CD4-positive, alpha-beta T cell treated with Interleukin-17A for 4 hours (primary cell): ENCODE measurements around the gene ODC1.
"Not testable (repeated sequence)": the region's sequence is repeated elsewhere in the genome, so short reads cannot be mapped to it uniquely, and the experiment has no call there.

Source experiments
- DNase-seq: peaks from one replicate; pipeline ENCODE4 v3.0.0-alpha.2; 2020; ENCODE audit warnings: mixed read lengths

The ODC1 gene

GRCh38 chr2:10447895-10448575 lies at the start of gene ODC1:
ODC1 (minus strand) TSS chr2:10448327; CDS start chr2:10445032, 3,295 bp downstream.
- DNase-seq, result peak; percentile 99

- DNase-seq, result peak; percentile 72
These were observed 49.7 kb upstream of the ODC1 start for GRCh38 chr2:10497797-10498251.

GRCh38 chr2:10495988-10496313 lies 47.8 kb upstream of the ODC1 start:
- DNase-seq, result no peak

GRCh38 chr2:10495311-10495987 lies 47.3 kb upstream of the ODC1 start:
- DNase-seq, result no peak

- no peak for DNase-seq
These were observed 46.4 kb upstream of the ODC1 start for GRCh38 chr2:10494351-10495066.

- DNase-seq, result peak; percentile 80
These were observed 45.6 kb upstream of the ODC1 start for GRCh38 chr2:10493634-10494281.

- DNase-seq, result no peak
These were observed 45.0 kb upstream of the ODC1 start for GRCh38 chr2:10493075-10493633.

GRCh38 chr2:10490806-10491291 lies 42.7 kb upstream of the ODC1 start:
- DNase-seq, result no peak

- DNase-seq, result no peak
These were observed 41.9 kb upstream of the ODC1 start for GRCh38 chr2:10489842-10490555.

GRCh38 chr2:10488142-10488541 lies 40.0 kb upstream of the ODC1 start:
- DNase-seq, result not testable (repeated sequence)

GRCh38 chr2:10487741-10488104 lies 39.6 kb upstream of the ODC1 start:
- DNase-seq, result not testable (repeated sequence)

- DNase-seq, result no peak
These were observed 39.1 kb upstream of the ODC1 start for GRCh38 chr2:10487081-10487740.

GRCh38 chr2:10486601-10487079 lies 38.5 kb upstream of the ODC1 start:
- no peak for DNase-seq

- no peak for DNase-seq
These were observed 38.0 kb upstream of the ODC1 start for GRCh38 chr2:10486091-10486490.

GRCh38 chr2:10482913-10483312 lies 34.8 kb upstream of the ODC1 start:
- no peak for DNase-seq

- no peak for DNase-seq
These were observed 34.3 kb upstream of the ODC1 start for GRCh38 chr2:10482460-10482859.

GRCh38 chr2:10481666-10482157 lies 33.6 kb upstream of the ODC1 start:
- no peak for DNase-seq

- DNase-seq, result no peak
These were observed 33.0 kb upstream of the ODC1 start for GRCh38 chr2:10481055-10481665.

GRCh38 chr2:10480359-10480949 lies 32.3 kb upstream of the ODC1 start:
- DNase-seq, result no peak

- DNase-seq, result no peak
These were observed 30.8 kb upstream of the ODC1 start for GRCh38 chr2:10478916-10479315.

GRCh38 chr2:10478298-10478625 lies 30.1 kb upstream of the ODC1 start:
- DNase-seq, result no peak
